ENCODE measurements around the gene XRCC5.

DNA sequence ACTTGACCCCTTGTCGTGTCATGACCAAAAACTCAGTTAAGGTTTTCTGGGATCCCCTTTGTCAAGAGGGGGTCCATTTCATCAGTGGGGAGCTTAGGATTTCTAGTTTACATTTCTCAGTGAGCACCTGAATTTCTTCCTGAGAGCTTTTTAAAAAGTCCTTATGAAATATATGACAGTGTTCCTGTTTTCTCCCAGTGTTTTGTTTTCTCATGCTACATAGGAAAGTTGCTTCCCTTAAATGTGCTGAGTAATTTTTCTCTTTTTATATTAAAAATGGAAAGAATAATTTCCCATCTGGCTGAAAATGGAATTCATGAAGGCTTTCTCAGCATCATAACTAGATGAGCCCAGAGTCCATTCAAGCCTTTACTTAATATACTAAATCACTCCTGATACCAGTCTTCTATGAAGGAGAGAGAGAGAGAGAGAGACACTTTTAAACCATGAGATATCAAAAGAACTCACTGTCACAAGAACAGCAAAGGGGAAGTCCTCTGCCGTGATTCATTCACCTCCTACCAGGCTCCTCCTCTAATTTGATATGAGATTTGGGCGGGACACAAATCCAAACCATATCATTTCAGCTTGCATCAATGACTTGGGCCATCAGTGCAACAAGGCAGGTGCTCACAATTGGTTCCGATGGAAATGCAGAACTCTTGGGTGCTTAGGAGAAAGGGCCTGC lies 61.1 kb downstream of the XRCC5 start:
- TF ChIP-seq POLR2A (IDR thresholded peaks at IDR 0.05; ENCODE audit: low read depth, low read length) = no peak
- TF ChIP-seq POLR2AphosphoS5 (IDR thresholded peaks at IDR 0.05; ENCODE audit: low read depth, low read length) = no peak
- TF ChIP-seq TAF1 (IDR thresholded peaks at IDR 0.05; ENCODE audit: low read depth, low read length) = no peak

Measured in GM12891 (cell line).